HG03565 (cell line): ENCODE results near the gene CDK15.
"Not testable (repeated sequence)": the region's sequence is repeated elsewhere in the genome, so short reads cannot be mapped to it uniquely, and the experiment has no call there.

ENCODE experiments used
- ATAC-seq: cut with Tn5 transposase; IDR thresholded peaks from one replicate; pipeline ENCODE4 v1.9.1; 2021; ENCODE audit warnings: mild to moderate bottlenecking, moderate library complexity; ENCODE audit not compliant: unreplicated experiment

The CDK15 gene

GRCh38 chr2:201788371-201788770 is 18.0 kb upstream of the CDK15 start:
- no peak for ATAC-seq

GRCh38 chr2:201789395-201789794 is 16.9 kb upstream of the CDK15 start:
- ATAC-seq, result no peak

DNA sequence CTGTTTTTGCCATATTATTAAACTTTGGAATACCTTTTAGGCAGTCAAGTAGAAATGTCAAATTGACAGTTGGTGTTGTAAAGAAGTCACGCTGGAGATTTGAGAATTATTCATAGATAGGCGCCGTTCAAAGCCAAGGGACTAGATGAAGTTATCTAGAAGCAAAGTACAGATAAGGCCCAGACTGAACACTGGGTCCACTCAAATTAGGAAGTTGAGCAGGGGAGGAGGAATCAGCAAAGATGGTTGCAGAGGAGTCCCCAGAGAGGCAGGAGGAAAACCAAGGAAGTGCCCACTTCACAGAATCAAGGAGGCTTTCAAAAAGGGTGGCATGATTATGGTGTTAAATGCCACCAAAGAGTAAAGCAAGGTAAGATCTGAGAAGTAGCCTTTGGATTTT is 16.0 kb upstream of the CDK15 start:
- ATAC-seq, result no peak

DNA sequence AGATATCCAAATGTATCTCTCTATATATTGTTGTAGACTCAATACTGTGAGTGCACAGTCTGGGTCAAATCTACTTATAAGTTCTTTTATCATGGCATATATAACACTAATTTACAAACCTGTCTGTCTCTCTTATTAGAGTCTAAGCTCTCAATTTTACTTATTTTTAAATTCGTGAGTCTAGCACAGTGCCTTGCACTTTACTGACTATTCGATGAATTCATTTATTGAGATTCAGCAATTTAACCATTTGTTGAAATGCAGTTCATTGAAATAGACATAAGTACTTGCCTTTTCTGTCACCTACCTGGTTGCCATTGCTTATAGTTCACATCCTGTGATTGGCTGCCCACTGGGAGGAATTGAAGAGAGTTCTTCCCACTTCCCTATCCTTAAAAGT is 15.3 kb upstream of the CDK15 start:
- ATAC-seq, result no peak

DNA sequence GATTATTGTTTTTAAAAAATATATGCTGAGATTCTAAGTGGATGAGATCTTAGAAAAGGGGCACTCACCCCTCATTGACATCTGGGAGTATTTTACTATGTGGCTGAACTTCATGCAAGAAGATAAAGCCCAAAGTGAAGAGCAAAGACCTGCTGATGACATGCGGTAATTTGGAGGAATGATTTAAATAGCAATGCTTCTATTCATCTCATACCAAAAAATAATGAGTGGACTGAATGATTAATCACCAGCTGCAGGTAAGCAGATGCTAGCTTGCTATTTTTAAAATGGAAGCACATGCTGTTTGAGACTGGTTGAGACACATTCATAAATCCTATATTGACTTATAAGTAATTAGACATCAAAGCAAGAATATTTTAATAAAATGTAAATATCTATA is 12.7 kb upstream of the CDK15 start:
- no peak for ATAC-seq

DNA sequence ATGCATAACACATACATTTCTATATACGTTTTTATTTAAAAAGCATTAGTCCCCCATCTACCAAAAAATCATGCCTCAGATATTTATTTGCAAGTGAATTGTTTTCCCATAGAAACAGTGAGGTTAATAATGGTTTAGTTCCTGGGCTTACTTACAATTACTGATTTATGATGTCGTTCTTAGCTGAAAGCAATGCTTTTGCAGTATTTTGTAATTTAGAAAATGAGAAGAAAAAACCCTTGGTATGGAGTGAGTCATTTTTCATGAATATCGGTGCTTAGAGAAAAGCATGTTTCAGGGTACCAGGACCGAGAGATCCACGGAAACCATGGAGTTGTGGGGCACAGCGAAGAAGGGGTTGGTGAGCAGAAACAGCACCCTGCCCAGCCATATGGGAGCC is 12.0 kb upstream of the CDK15 start:
- no peak for ATAC-seq

DNA sequence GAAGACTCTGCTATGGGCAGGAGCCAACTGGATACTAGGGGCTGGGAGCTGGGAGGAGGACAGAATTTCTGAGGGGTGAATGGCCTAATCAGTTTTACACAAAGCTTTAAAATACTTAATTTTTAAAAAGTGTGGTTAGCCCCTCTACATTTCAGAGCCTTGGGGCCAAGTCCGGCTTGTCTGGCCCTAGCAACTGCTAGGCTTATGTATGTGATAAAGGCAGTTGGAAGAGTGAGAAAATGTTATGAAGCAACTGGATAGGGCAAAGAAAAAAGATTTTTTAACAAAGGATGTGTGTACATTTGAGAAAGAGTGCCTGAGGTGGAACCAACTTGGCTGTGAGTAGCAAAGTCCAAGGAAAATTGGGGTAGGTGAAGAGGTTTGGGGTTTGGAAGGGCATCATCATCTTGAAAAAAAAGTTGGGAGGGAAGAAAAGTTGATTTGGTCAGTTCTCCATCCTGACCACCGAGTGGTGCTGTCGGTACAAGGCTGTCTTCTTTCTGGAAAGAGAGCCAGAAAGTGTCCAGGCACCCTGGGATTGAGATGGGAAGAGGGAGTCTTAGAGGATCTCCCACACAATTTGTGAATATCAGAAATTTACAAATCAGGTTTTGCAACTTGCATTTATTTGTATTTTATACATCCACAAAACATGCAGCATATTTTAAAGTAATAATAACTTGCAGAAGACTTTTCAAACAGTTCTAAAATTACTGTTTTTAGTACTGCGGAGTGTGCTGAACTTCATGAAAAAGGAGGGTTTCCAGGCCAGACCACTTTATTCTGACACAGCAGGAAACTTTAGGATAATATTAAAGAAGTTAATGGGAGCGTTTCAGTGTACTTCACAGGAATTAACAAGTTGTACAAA is 10.5 kb upstream of the CDK15 start:
- no peak for ATAC-seq

DNA sequence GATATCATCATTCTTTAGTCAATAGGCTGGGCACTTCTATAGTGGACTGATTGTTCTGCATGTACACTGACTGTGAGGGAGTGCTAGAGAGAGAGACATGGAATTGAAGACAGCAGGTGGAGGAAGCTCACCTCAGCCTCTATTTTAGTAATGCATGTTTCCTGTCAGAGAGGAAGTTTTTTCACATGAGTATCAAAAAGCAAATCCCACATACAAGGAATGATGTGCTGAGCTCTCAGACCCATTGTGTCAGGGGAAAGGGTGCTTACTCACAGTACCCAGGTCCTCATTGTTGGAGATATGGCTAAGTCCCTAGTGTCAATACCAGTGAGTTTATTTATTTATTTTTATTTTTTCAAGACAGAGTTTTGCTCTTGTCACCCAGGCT is 9.9 kb upstream of the CDK15 start:
- ATAC-seq, result no peak

DNA sequence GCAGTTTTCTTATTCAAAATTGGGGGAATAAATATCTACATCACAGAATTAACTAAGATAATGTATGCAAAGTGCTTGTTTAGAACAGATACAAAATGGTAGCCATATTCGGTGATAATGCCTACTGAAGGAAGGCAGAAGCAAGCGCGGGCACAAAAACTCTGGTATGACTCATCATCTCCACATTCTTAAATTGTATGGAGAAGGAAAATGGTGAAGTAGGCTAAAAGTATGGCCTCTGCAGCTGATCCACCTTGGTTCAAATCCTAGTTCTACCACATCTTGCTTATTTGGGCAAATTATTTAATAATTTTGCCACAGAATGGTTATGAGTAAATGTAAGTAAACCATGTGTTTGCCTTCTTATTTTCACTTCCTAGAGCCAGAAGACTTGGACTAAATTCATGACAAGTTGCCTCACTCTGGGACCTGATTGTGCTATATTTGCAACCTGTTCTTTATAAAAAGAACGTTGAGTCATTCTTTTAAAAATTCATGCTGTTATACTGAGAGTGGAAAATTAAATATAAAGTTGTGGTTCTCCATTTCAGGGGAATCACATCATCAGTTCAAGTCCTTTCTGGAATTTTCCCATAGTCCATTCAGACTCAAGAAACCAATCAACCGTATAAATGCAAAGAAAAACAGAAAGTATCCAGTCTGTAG is 9.0 kb upstream of the CDK15 start:
- ATAC-seq, result no peak

GRCh38 chr2:201798252-201798913 is 8.0 kb upstream of the CDK15 start:
- no peak for ATAC-seq

DNA sequence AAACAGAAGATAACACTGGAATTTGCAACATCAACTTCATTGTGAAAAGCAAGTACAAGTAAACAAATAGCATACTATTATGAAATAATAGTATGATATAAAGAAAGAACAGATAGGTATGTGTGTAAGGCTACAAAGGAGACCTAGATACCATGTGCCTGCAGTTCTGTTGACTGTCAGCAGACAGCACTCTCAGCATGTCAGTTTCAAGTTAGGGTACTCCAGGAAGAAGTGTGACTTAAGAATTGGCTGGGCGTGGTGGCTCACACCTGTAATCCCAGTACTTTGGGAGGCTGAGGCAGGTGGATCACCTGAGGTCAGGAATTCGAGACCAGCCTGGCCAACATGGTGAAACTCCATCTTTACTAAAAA is 7.4 kb upstream of the CDK15 start:
- ATAC-seq, result not testable (repeated sequence)

GRCh38 chr2:201807452-201807999 is 1.2 kb downstream of the CDK15 start:
- ATAC-seq, result no peak

DNA sequence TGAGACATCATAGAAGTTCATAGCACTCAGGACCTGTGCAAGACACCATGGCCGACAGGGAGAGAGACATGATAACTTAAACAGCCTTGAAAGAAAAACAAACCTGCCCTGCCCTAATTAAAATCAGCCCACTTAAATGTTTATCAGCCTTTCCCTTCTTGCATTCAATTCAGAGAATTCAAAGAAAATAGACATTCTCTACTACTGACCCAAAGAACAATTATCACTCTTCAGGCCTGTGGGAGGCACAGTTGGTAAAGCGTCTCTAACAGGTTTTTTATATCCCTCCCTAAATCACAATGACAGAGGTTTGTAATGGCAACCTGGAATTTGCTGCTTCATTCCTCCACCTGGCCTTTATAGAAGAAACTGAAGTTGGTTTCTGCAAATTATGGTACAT is 1.7 kb downstream of the CDK15 start:
- no peak for ATAC-seq

- ATAC-seq, result no peak
Observed at GRCh38 chr2:201809633-201810032, 3.3 kb downstream of the CDK15 start.

- ATAC-seq, result not testable (repeated sequence)
Observed at GRCh38 chr2:201810604-201811003, 4.3 kb downstream of the CDK15 start.

DNA sequence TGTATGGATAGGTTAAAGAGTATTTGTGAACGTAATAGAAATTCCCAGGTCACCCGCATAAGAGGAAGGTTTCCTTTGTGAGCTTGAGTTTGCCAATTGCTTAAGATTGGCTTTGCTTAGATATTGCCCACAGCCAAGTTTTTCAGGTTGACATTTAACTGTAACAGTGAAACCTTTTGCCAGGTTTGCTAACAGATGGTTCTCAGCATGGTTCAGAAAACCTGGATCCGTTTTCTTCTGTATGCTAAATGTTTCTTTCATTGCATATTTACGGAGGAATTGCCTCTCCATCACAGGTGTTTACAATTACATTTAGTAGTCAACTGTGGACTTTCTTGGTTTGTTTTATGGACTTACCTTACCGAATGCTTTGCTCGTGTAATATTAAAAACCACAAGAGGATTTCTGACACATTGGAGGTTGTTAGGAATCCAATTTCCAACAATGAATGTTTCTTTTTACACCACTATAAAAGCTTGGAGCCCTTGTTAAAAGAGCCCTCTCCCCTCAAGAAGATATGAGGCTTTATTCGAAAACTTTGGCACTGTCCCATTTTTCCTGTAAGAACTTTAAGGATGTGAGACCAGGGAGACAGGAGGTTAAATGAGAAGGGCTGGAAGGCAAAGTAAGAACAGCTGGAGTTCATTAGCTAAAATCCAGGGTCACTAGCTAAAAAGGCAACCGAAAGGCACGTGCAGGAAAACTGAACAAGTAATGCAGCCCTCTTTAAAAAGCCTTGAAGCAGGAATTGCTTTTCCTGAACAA is 7.8 kb downstream of the CDK15 start:
- no peak for ATAC-seq

DNA sequence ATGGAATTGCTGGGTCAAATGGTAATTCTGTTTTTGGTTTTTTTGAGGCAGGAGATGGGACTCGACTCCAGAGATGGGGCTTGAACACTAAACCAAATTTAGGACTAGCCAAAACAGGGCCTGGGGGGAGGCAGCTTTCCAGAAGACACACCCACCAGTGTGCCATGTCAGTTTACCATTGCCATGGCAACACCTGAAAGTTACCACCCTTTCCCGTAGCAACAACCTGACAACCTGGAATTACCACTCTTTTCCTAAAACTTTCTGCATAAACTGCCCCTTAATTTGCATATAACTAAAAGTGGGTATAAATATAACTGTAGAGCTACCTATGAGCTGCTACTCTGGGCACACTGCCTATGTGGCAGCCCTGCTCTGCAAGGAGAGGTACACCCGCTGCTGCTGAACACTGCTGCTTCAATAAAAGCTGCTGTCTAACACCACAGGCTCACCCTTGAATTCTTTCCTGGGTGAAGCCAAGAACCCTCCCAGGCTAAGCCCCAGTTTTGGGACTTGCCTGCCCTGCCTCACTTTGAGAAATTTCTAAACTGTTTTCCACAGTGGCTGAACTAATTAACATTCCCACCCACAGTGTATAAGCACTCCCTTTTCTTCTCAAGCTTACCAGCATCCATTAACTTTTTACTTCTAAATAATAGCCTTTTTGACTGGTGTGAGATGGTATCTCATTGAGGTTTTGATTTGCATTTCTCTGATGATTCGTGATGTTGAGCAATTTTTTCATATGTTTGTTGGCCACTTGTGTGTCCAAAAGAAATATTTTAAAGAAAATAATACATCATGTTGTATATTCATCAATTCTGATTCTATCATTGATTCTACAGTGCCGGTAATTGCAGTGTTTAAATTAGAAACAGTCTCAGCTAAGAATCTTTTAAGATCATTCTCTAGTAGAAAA is 10.6 kb downstream of the CDK15 start:
- no peak for ATAC-seq

GRCh38 chr2:201820383-201821007 is 14.2 kb downstream of the CDK15 start:
- ATAC-seq, result no peak

DNA sequence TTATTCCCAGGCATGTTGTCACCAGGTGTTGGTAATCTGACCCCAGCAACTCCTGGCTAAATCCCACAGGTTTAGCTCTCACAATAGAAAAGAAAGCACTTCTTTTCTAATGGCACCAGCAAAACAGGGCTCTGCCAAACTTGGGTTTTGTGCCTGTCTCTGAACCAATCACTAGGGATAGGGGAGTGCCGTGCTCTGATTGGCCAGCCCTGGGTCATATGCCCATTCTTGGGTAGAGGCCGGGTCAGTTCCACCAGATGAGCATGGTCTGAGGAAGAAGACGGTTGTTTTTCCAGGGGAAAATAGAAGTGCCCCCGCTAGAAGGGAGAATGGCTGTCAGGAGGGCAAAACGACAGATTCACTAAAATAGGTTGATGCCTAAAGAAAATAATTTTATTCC is 14.7 kb downstream of the CDK15 start:
- ATAC-seq, result no peak
